ENCODE data around the gene SOBP. TPM values are rescaled to one million over a fixed set of nuclear protein-coding genes. Genes with fewer than 3 reads are reported as not detected.

Gene SOBP
- total and polyA plus RNA-seq, 2 donors (not counting 3 experiments of a cell fraction or from before 2014, with no cell fraction given): 0.35 to 6.6 TPM

DNA sequence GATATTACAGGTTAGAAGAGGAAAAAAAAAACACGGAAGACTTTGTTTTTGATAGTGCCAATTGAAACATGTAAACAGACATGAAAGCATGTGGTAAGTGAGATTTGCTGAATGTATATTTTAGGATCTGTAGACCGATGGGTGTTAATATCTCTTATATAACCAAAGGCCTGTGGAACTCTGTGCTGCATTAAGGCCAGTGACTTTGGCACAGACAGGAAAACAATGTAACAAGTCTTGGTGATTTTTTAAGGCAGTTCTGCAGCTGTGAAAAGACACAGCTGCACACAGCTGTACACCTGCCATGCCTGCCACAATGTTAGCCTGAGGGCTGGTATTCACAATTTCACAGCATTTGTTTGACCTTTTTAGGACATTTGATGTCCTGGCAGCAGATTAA, 6.1 kb downstream of the SOBP start:
- Histone ChIP-seq H3K27ac (ENCODE audit: insufficient read depth, low read depth, low read length) (peak overlapping the region; percentile 50), H4K20me1 (replicated peaks; ENCODE audit: control insufficient read depth, extremely low read depth, insufficient read depth, low read length) (no peaks in the 10 kb centered on the region), H3K9me1 (replicated peaks; ENCODE audit: control insufficient read depth, extremely low read depth, insufficient read depth, low read length) (no peaks in the 10 kb centered on the region), H3K27me3 (ENCODE audit: control insufficient read depth in 2 of 2, insufficient read depth in 2 of 2, low read length in 2 of 2) (no peaks in the 10 kb centered on the region), H3K9me3 (replicated peaks; ENCODE audit: control insufficient read depth, insufficient read depth, low read length) (no peaks in the 10 kb centered on the region), H3K9ac (replicated peaks; ENCODE audit: extremely low read depth, insufficient read depth, low read length) (peak overlapping the region; percentile 32), H2AFZ (ENCODE audit: low read depth, low read length) (peak overlapping the region; percentile 56), H3K4me2 (ENCODE audit: insufficient read depth, low read length) (peak overlapping the region; percentile 78), H3K4me3 (replicated peaks in 1 of 3; ENCODE audit: insufficient read depth in 1 of 3, low read depth in 1 of 3, low read length in 3 of 3) (no peak overlapping the region), H3K79me2 (ENCODE audit: control insufficient read depth, insufficient read depth, low read length) (no peaks in the 10 kb centered on the region), H3K4me1 (ENCODE audit: control insufficient read depth, extremely low read depth, insufficient read depth, low read length) (peaks cover 53% of the 10 kb centered on the region), H3K36me3 (ENCODE audit: control insufficient read depth in 2 of 2, extremely low read depth in 1 of 2, insufficient read depth in 2 of 2, low read length in 2 of 2) (no peaks in the 10 kb centered on the region)
- CTCF ChIA-PET: interaction anchor here (1.1 to 1.9 kb wide), 2 partner anchors 178 to 311 kb away, joined by 3 to 7 read pairs; no protein-coding TSS in a partner anchor
- FAIRE-seq (no peak), DNase-seq (ENCODE audit: low read depth, low spot score) (no peak)
- dilution Hi-C loops (cut with MboI; ENCODE audit: extremely low pct_ligation_motif_present, low sequenced_read_pairs): no loop called here
- intact Hi-C loops (cut with micrococcal nuclease): loop anchor here (10.0 kb wide), 3 partner anchors 381 to 471 kb away; partner anchors contain the start of genes BEND3, MTRES1 and SEC63
- POLR2A ChIA-PET: no interaction called here
- BruUV-seq (replicated peaks): no TSS peak
- TF ChIP-seq POLR2A (IDR thresholded peaks at IDR 0.05; ENCODE audit: low read depth, low read length) (no peak), MAX (IDR thresholded peaks at IDR 0.05; ENCODE audit: insufficient read depth, insufficient read length) (no peak), JUN (IDR thresholded peaks at IDR 0.05; ENCODE audit: borderline replicate concordance, insufficient read depth, insufficient read length, low read depth) (no peak), FOS (IDR thresholded peaks at IDR 0.05; ENCODE audit: borderline replicate concordance, insufficient read depth, low read length) (no peak), MYC (IDR thresholded peaks at IDR 0.05; ENCODE audit: low read depth, low read length) (no peak), EZH2 (IDR thresholded peaks at IDR 0.05; ENCODE audit: borderline replicate concordance, low read depth, low read length, severe bottlenecking) (no peak), POLR2AphosphoS5 (IDR thresholded peaks at IDR 0.05; ENCODE audit: insufficient read depth, low read depth, low read length) (no peak), GATA2 (IDR thresholded peaks at IDR 0.05; ENCODE audit: insufficient read depth, insufficient read length, low read depth, low read length) (no peak)
- TF ChIP-seq, protein P1, sequence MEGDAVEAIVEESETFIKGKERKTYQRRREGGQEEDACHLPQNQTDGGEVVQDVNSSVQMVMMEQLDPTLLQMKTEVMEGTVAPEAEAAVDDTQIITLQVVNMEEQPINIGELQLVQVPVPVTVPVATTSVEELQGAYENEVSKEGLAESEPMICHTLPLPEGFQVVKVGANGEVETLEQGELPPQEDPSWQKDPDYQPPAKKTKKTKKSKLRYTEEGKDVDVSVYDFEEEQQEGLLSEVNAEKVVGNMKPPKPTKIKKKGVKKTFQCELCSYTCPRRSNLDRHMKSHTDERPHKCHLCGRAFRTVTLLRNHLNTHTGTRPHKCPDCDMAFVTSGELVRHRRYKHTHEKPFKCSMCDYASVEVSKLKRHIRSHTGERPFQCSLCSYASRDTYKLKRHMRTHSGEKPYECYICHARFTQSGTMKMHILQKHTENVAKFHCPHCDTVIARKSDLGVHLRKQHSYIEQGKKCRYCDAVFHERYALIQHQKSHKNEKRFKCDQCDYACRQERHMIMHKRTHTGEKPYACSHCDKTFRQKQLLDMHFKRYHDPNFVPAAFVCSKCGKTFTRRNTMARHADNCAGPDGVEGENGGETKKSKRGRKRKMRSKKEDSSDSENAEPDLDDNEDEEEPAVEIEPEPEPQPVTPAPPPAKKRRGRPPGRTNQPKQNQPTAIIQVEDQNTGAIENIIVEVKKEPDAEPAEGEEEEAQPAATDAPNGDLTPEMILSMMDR (IDR thresholded peaks at IDR 0.05; ENCODE audit: extremely low read depth in 1 of 2, insufficient read depth in 1 of 2, low read depth in 1 of 2, low read length in 2 of 2): no peak
